GM12878 (cell line): ENCODE measurements around the gene EIF6. TPM values are rescaled to one million over a fixed set of nuclear protein-coding genes. Genes with fewer than 3 reads are reported as not detected.

Experiments used
- ATAC-seq: fragments of 200-7000 bp; cut with Tn5 transposase; 3 replicates; pipeline ENCODE4 v1.9.1; 2020; ENCODE audit warnings: mild to moderate bottlenecking, moderate library complexity
- BruUV-seq: library from RNA; stranded (reverse); fragments of 400-500 nt; replicated peaks from 2 replicates; lab custom pipeline; 2021; lab: Mats Ljungman, UMichigan
- CTCF ChIA-PET: fragments of 300-600 bp; sonication (Branson Sonifier 250); formaldehyde crosslinking; extraction: SDS; loops from one replicate; lab custom pipeline; 2021; ENCODE audit warnings: inconsistent platforms; lab: Yijun Ruan, JAX
- POLR2A ChIA-PET: fragments of 350-600 bp; formaldehyde crosslinking; extraction: SDS; loops from one replicate; lab custom pipeline; 2021; ENCODE audit warnings: inconsistent platforms; lab: Charles Lee
- RAD21 ChIA-PET: fragments of 300-600 bp; sonication (Branson Sonifier 250); formaldehyde crosslinking; loops from one replicate; lab custom pipeline; 2023; ENCODE audit warnings: antibody characterized with exemption; ENCODE audit not compliant: unreplicated experiment; lab: Charles Lee
- SMC1A ChIA-PET: fragments of 300-600 bp; sonication (Branson Sonifier 250); formaldehyde crosslinking; loops from one replicate; lab custom pipeline; 2023; ENCODE audit not compliant: unreplicated experiment, uncharacterized antibody; lab: Charles Lee
- DNase-seq: peaks from one replicate; pipeline ENCODE4 v3.0.0-alpha.2; 2011; ENCODE audit warnings: low read depth, low spot score
- FAIRE-seq: peaks from 3 replicates; lab custom pipeline; 2011; peaks lifted over from hg19 to GRCh38; lab: Jason Lieb, UNC
- H2AFZ ChIP-seq: 2 replicates; pipeline ENCODE4 v1.6.0; 2011; ENCODE audit warnings: low read depth, low read length, control low read depth; ENCODE audit not compliant: control insufficient read depth
- H3K27ac ChIP-seq: 2 replicates; pipeline ENCODE4 v1.5.1; 2011; ENCODE audit warnings: control low read depth; ENCODE audit not compliant: control insufficient read depth, insufficient read depth
- H3K27me3 ChIP-seq, 2 experiments: replicated peaks in 1 of 2; 2 replicates each; pipeline versions ENCODE4 v1.6.0 to v1.6.1; 2011; ENCODE audit warnings: low read length in 1 of 2; ENCODE audit not compliant: control insufficient read depth in 2 of 2, insufficient read depth in 2 of 2
- H3K36me3 ChIP-seq, 2 experiments: 2 replicates each; pipeline ENCODE4 v1.5.1; 2011; ENCODE audit warnings: low read length in 1 of 2; ENCODE audit not compliant: control insufficient read depth in 2 of 2, insufficient read depth in 2 of 2
- H3K4me1 ChIP-seq: 2 replicates; pipeline ENCODE4 v1.6.1; 2011; ENCODE audit warnings: mild to moderate bottlenecking, low read length, moderate library complexity, mixed read lengths; ENCODE audit not compliant: control insufficient read depth, insufficient read depth
- H3K4me2 ChIP-seq: 2 replicates; pipeline ENCODE4 v1.6.0; 2011; ENCODE audit warnings: control low read depth; ENCODE audit not compliant: control insufficient read depth, insufficient read depth
- H3K4me3 ChIP-seq: fragments of 200-600 bp; sonication (generic); 2 replicates; pipeline ENCODE4 v1.5.1; 2016
- H3K79me2 ChIP-seq: 2 replicates; pipeline ENCODE4 v1.6.0; 2011; ENCODE audit warnings: low read length; ENCODE audit not compliant: control insufficient read depth, insufficient read depth
- H3K9ac ChIP-seq: 2 replicates; pipeline ENCODE4 v1.8.0; 2011; ENCODE audit warnings: low read length, control low read depth, mixed read lengths; ENCODE audit not compliant: control insufficient read depth, insufficient read depth
- H3K9me3 ChIP-seq: replicated peaks from 3 replicates; pipeline ENCODE4 v1.5.1; 2011; ENCODE audit warnings: mild to moderate bottlenecking, low read length; ENCODE audit not compliant: control insufficient read depth, insufficient read depth
- H4K20me1 ChIP-seq: 2 replicates; pipeline ENCODE4 v1.6.0; 2011; ENCODE audit not compliant: control insufficient read depth, insufficient read depth
- CREM ChIP-seq: IDR thresholded peaks from 2 replicates; pipeline ENCODE4 v1.6.1; 2014; ENCODE audit warnings: antibody characterized with exemption, low read depth
- IKZF2 ChIP-seq, 2 experiments: fragments of 450-650 bp; IDR thresholded peaks; 2 replicates each; pipeline ENCODE4 v1.6.1; 2017; ENCODE audit warnings: mild to moderate bottlenecking in 2 of 2, moderate library complexity in 2 of 2
- LARP7 ChIP-seq: fragments of 450-650 bp; IDR thresholded peaks from 2 replicates; pipeline ENCODE4 v1.6.1; 2017; ENCODE audit warnings: mild to moderate bottlenecking
- MXI1 ChIP-seq: fragments of 150-350 bp; IDR thresholded peaks from 2 replicates; pipeline ENCODE4 v1.6.1; 2011; ENCODE audit warnings: low read depth, mild to moderate bottlenecking, inconsistent platforms, low read length, improper control_type of control experiment
- NBN ChIP-seq: fragments of 450-650 bp; IDR thresholded peaks from 2 replicates; pipeline ENCODE4 v1.6.1; 2016
- NR2C1 ChIP-seq: fragments of 450-650 bp; IDR thresholded peaks from 2 replicates; pipeline ENCODE4 v1.6.1; 2017; ENCODE audit warnings: antibody characterized with exemption, mild to moderate bottlenecking, moderate library complexity
- POLR2A ChIP-seq: IDR thresholded peaks from 2 replicates; pipeline ENCODE4 v1.6.1; 2011; ENCODE audit warnings: low read depth, mild to moderate bottlenecking, low read length
- RUNX3 ChIP-seq: IDR thresholded peaks from 2 replicates; pipeline ENCODE4 v1.6.1; 2012; ENCODE audit warnings: low read length, inconsistent platforms
- SMC3 ChIP-seq: IDR thresholded peaks from 2 replicates; pipeline ENCODE4 v1.6.1; 2011; ENCODE audit warnings: low read length, improper control_type of control experiment, borderline replicate concordance
- TCF3 ChIP-seq: IDR thresholded peaks from 2 replicates; pipeline ENCODE4 v1.6.1; 2012; ENCODE audit warnings: low read depth, mild to moderate bottlenecking, low read length, borderline replicate concordance; ENCODE audit not compliant: insufficient read depth
- YY1 ChIP-seq: IDR thresholded peaks from 2 replicates; pipeline ENCODE4 v1.6.1; 2011; ENCODE audit warnings: low read depth, mild to moderate bottlenecking, low read length
- WGBS: methylation state at CpG from one replicate; pipeline ENCODE4 v1.1.6; 2016; ENCODE audit warnings: low lambda C conversion rate; ENCODE audit not compliant: insufficient replicate concordance, insufficient coverage; ENCODE audit errors: missing lambda C conversion rate; 5-methylcytosine and 5-hydroxymethylcytosine counted together
- in situ Hi-C: fragments of 300-500 bp; cut with MboI; formaldehyde crosslinking; loops from 9 replicates; pipeline ENCODE4 v1.14.3; 2018; ENCODE audit warnings: mixed read lengths
- intact Hi-C: fragments of 100-400 bp; cut with micrococcal nuclease; formaldehyde crosslinking; loops from one replicate; pipeline ENCODE4 v1.14.2; 2022; ENCODE audit not compliant: unreplicated experiment
- polyA plus RNA-seq, 11 experiments: library from polyadenylated mRNA; depleted of rRNA in 4 of 11; unstranded in 6 of 11; stranded (reverse) in 5 of 11; fragments of >200 nt; fragmentation: Nextera tagmentation in 4 of 11; fragmentation: Illumina TruSeq in 1 of 11; extraction: Ambion mirVana in 4 of 11; extraction: Trizol in 1 of 11; gene quantifications; 1 replicate in 1 of 11; 2 replicates in 10 of 11; pipeline versions ENCODE4 v1.2.1 to v1.2.3, GENCODE V29; 2011 to 2016; ENCODE audit warnings: inconsistent platforms in 2 of 11, missing spikeins in 2 of 11, low read depth in 1 of 11
- total RNA-seq, 4 experiments: library from RNA; depleted of rRNA in 3 of 4; stranded (reverse); fragments of >200 nt in 3 of 4; fragmentation: Illumina TruSeq in 1 of 4; extraction: Trizol in 1 of 4; gene quantifications; 2 replicates each; pipeline versions ENCODE4 v1.2.1 to v1.2.3, GENCODE V29; 2013 to 2021
- TF ChIP-seq, protein P1 (sequence below): IDR thresholded peaks from 2 replicates; pipeline ENCODE4 v1.6.1; 2011; ENCODE audit warnings: low read depth, low read length, improper control_type of control experiment, borderline replicate concordance
- TF ChIP-seq, protein P2 (sequence below): fragments of 450-650 bp; IDR thresholded peaks from 2 replicates; pipeline ENCODE4 v1.6.1; 2016; ENCODE audit warnings: mild to moderate bottlenecking
- TF ChIP-seq, protein P3 (sequence below): fragments of 450-650 bp; IDR thresholded peaks from 2 replicates; pipeline ENCODE4 v1.6.1; 2017; ENCODE audit warnings: mild to moderate bottlenecking, moderate library complexity
- TF ChIP-seq, protein P4 (sequence below), 3 experiments: IDR thresholded peaks in 2 of 3; conservative IDR thresholded peaks in 1 of 3; 2 replicates each; pipeline ENCODE4 v1.5.1; 2011; ENCODE audit warnings: low read depth in 3 of 3, low read length in 3 of 3, mild to moderate bottlenecking in 3 of 3, control low read depth in 2 of 3, moderate library complexity in 2 of 3, inconsistent platforms in 1 of 3, mixed read lengths in 1 of 3; ENCODE audit not compliant: control insufficient read depth in 2 of 3, insufficient read depth in 1 of 3; ENCODE audit errors: extremely low read depth in 1 of 3

The EIF6 gene
- total and polyA plus RNA-seq, 10 of the 15 experiments (the other 5 are each of a cell fraction or from before 2014, with no cell fraction given): 127 to 607 (median 197) TPM

DNA sequence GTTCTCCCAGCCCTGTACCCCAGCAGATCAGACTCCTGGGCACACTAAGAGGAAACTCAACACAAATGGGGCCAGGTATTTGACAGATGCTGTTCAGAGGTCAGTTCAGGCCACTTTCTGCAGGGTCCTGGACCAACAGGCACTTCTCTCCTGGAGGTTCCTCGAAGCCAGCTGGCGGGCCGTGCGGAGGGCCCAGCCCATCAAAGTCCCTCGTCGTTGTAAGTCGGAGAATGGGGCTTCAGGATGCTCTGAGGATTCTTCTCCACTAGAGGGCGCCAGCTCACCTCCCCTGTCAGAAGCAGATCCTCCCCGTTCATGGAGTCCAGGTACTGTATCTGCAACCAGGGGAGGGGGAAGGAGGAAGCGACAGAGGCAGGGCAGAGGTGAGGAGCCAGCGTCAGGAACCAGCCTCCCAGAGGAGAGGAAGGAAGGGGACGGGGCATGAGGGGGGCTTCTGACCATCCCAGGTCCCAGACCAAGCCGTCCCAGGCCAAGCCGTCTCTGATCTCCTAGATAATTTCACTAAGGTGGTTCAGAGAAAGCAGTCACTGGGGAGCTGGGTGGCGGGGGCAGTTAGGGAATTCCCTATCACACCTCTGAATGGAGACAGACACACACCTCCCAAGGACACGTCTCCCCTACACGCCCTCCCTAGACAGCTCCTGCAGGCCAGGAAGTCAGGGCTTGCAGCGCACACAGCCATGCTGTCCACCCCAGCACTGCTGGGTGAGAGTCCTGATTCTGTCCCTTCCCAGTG, 19.3 kb upstream of the EIF6 start:
- BruUV-seq: no TSS peak
- RAD21 ChIA-PET: interaction anchor here (0.9 to 2.2 kb wide), 7 partner anchors 11 to 157 kb away, joined by 3 to 8 read pairs (median 3); no protein-coding TSS in a partner anchor
- peaks cover 3% of the 10 kb centered on the region for H3K4me1 ChIP-seq
- peak; percentile 31 for DNase-seq
- peaks cover 3 to 5% of the 10 kb centered on the region in 2 experiments; a peak in 2 of 4 replicates for H3K36me3 ChIP-seq
- WGBS: 29% methylated on average over 18 of the region's 18 CpGs
- no peaks in the 10 kb centered on the region for H4K20me1 ChIP-seq
- H3K27me3 ChIP-seq: no peaks in the 10 kb centered on the region
- H3K27ac ChIP-seq: no peak overlapping the region
- peak; percentile 98 for ATAC-seq
- SMC1A ChIA-PET: interaction anchor here (0.5 to 2.7 kb wide), 3 partner anchors 25 to 486 kb away, joined by 3 to 9 read pairs (median 3); no protein-coding TSS in a partner anchor
- peak; percentile 93 for FAIRE-seq
- POLR2A ChIA-PET: interaction anchor here (0.8 to 1.2 kb wide), 2 partner anchors 25 to 28 kb away, joined by 3 to 4 read pairs; no protein-coding TSS in a partner anchor
- CTCF ChIA-PET: interaction anchor here (0.7 to 7.3 kb wide), 24 partner anchors 8 to 590 kb away, joined by 3 to 81 read pairs (median 4); partner anchors contain the start of genes EIF6 and FAM83C
- H3K9me3 ChIP-seq: no peaks in the 10 kb centered on the region
- peak overlapping the region; percentile 43 for H2AFZ ChIP-seq
- no peaks in the 10 kb centered on the region for H3K79me2 ChIP-seq
- no peak overlapping the region for H3K4me2 ChIP-seq
- H3K4me3 ChIP-seq: no peak overlapping the region
- H3K9ac ChIP-seq: no peak overlapping the region
- intact Hi-C loops: loop anchor here (1.0 kb wide), 3 partner anchors 25 to 143 kb away; no protein-coding TSS in a partner anchor
- in situ Hi-C loops: loop anchor here (5.0 kb wide), 1 partner anchor 143 kb away; no protein-coding TSS in a partner anchor
- TF ChIP-seq POLR2A: no peak
- 0 out of 2 replicates have a peak, but pooled peaks have one; percentile 34 for TF ChIP-seq NBN
- no peak for TF ChIP-seq MXI1
- no peak for TF ChIP-seq TCF3
- TF ChIP-seq, protein P1, sequence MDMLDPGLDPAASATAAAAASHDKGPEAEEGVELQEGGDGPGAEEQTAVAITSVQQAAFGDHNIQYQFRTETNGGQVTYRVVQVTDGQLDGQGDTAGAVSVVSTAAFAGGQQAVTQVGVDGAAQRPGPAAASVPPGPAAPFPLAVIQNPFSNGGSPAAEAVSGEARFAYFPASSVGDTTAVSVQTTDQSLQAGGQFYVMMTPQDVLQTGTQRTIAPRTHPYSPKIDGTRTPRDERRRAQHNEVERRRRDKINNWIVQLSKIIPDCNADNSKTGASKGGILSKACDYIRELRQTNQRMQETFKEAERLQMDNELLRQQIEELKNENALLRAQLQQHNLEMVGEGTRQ: no peak
- TF ChIP-seq NR2C1: no peak
- TF ChIP-seq CREM: 0 out of 2 replicates have a peak, but pooled peaks have one; percentile 17
- TF ChIP-seq RUNX3: no peak
- TF ChIP-seq YY1: peak; percentile 79; the same call in 1 of the 2 replicates
- TF ChIP-seq LARP7: peak; percentile 13; the same call in 1 of the 2 replicates
- TF ChIP-seq, protein P2, sequence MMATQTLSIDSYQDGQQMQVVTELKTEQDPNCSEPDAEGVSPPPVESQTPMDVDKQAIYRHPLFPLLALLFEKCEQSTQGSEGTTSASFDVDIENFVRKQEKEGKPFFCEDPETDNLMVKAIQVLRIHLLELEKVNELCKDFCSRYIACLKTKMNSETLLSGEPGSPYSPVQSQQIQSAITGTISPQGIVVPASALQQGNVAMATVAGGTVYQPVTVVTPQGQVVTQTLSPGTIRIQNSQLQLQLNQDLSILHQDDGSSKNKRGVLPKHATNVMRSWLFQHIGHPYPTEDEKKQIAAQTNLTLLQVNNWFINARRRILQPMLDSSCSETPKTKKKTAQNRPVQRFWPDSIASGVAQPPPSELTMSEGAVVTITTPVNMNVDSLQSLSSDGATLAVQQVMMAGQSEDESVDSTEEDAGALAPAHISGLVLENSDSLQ: peak; percentile 43; the same call in 1 of the 2 replicates
- TF ChIP-seq, protein P3, sequence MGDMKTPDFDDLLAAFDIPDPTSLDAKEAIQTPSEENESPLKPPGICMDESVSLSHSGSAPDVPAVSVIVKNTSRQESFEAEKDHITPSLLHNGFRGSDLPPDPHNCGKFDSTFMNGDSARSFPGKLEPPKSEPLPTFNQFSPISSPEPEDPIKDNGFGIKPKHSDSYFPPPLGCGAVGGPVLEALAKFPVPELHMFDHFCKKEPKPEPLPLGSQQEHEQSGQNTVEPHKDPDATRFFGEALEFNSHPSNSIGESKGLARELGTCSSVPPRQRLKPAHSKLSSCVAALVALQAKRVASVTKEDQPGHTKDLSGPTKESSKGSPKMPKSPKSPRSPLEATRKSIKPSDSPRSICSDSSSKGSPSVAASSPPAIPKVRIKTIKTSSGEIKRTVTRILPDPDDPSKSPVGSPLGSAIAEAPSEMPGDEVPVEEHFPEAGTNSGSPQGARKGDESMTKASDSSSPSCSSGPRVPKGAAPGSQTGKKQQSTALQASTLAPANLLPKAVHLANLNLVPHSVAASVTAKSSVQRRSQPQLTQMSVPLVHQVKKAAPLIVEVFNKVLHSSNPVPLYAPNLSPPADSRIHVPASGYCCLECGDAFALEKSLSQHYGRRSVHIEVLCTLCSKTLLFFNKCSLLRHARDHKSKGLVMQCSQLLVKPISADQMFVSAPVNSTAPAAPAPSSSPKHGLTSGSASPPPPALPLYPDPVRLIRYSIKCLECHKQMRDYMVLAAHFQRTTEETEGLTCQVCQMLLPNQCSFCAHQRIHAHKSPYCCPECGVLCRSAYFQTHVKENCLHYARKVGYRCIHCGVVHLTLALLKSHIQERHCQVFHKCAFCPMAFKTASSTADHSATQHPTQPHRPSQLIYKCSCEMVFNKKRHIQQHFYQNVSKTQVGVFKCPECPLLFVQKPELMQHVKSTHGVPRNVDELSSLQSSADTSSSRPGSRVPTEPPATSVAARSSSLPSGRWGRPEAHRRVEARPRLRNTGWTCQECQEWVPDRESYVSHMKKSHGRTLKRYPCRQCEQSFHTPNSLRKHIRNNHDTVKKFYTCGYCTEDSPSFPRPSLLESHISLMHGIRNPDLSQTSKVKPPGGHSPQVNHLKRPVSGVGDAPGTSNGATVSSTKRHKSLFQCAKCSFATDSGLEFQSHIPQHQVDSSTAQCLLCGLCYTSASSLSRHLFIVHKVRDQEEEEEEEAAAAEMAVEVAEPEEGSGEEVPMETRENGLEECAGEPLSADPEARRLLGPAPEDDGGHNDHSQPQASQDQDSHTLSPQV: peak; percentile 35; the same call in 1 of the 2 replicates
- TF ChIP-seq, protein P4, sequence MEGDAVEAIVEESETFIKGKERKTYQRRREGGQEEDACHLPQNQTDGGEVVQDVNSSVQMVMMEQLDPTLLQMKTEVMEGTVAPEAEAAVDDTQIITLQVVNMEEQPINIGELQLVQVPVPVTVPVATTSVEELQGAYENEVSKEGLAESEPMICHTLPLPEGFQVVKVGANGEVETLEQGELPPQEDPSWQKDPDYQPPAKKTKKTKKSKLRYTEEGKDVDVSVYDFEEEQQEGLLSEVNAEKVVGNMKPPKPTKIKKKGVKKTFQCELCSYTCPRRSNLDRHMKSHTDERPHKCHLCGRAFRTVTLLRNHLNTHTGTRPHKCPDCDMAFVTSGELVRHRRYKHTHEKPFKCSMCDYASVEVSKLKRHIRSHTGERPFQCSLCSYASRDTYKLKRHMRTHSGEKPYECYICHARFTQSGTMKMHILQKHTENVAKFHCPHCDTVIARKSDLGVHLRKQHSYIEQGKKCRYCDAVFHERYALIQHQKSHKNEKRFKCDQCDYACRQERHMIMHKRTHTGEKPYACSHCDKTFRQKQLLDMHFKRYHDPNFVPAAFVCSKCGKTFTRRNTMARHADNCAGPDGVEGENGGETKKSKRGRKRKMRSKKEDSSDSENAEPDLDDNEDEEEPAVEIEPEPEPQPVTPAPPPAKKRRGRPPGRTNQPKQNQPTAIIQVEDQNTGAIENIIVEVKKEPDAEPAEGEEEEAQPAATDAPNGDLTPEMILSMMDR (IDR thresholded peaks at IDR 0.05 in 2 of 3, conservative IDR thresholded peaks at IDR 0.05 in 1 of 3; ENCODE audit: control insufficient read depth in 2 of 3, extremely low read depth in 1 of 3, insufficient read depth in 1 of 3, low read depth in 3 of 3, low read length in 3 of 3): peak; percentile 93 to 94 (median 94)
- TF ChIP-seq IKZF2 (IDR thresholded peaks at IDR 0.05): peak in 1 of 2 experiments; percentile 28; a peak in 1 of 4 replicates
- peak; percentile 76 for TF ChIP-seq SMC3
